HEK293T (cell line): ENCODE measurements around the gene AQP10.
"Not testable (repeated sequence)": the region's sequence is repeated elsewhere in the genome, so short reads cannot be mapped to it uniquely, and the experiment has no call there.

Source experiments
- ARNT ChIP-seq: fragments of 450-650 bp; IDR thresholded peaks from 2 replicates; pipeline ENCODE4 v1.6.1; 2017; ENCODE audit warnings: mild to moderate bottlenecking
- BHLHE40 ChIP-seq: fragments of 450-650 bp; IDR thresholded peaks from 2 replicates; pipeline ENCODE4 v1.6.1; 2016; ENCODE audit warnings: mild to moderate bottlenecking, moderate library complexity, borderline replicate concordance
- ELF4 ChIP-seq: fragments of 450-650 bp; IDR thresholded peaks from 2 replicates; pipeline ENCODE4 v1.6.1; 2017; ENCODE audit warnings: antibody characterized with exemption
- FOXA1 ChIP-seq: fragments of 450-650 bp; IDR thresholded peaks from 2 replicates; pipeline ENCODE4 v1.6.1; 2016; ENCODE audit warnings: mild to moderate bottlenecking
- FOXK2 ChIP-seq: fragments of 450-650 bp; IDR thresholded peaks from 2 replicates; pipeline ENCODE4 v1.6.1; 2016; ENCODE audit warnings: mild to moderate bottlenecking
- FOXM1 ChIP-seq: fragments of 450-650 bp; IDR thresholded peaks from 2 replicates; pipeline ENCODE4 v1.6.1; 2017; ENCODE audit warnings: mild to moderate bottlenecking, borderline replicate concordance
- L3MBTL2 ChIP-seq: fragments of 450-650 bp; conservative IDR thresholded peaks from 2 replicates; pipeline ENCODE4 v1.6.1; 2016; ENCODE audit warnings: mild to moderate bottlenecking
- NFRKB ChIP-seq: fragments of 450-650 bp; IDR thresholded peaks from 2 replicates; pipeline ENCODE4 v1.6.1; 2016; ENCODE audit warnings: mild to moderate bottlenecking, moderate library complexity
- SP1 ChIP-seq: fragments of 450-650 bp; IDR thresholded peaks from 2 replicates; pipeline ENCODE4 v1.6.1; 2017
- SUZ12 ChIP-seq: fragments of 450-650 bp; IDR thresholded peaks from 2 replicates; pipeline ENCODE4 v1.6.1; 2016; ENCODE audit warnings: mild to moderate bottlenecking
- TARDBP ChIP-seq: fragments of 450-650 bp; IDR thresholded peaks from 2 replicates; pipeline ENCODE4 v1.6.1; 2016
- ZNF384 ChIP-seq: fragments of 450-650 bp; IDR thresholded peaks from 2 replicates; pipeline ENCODE4 v1.6.1; 2016

DNA sequence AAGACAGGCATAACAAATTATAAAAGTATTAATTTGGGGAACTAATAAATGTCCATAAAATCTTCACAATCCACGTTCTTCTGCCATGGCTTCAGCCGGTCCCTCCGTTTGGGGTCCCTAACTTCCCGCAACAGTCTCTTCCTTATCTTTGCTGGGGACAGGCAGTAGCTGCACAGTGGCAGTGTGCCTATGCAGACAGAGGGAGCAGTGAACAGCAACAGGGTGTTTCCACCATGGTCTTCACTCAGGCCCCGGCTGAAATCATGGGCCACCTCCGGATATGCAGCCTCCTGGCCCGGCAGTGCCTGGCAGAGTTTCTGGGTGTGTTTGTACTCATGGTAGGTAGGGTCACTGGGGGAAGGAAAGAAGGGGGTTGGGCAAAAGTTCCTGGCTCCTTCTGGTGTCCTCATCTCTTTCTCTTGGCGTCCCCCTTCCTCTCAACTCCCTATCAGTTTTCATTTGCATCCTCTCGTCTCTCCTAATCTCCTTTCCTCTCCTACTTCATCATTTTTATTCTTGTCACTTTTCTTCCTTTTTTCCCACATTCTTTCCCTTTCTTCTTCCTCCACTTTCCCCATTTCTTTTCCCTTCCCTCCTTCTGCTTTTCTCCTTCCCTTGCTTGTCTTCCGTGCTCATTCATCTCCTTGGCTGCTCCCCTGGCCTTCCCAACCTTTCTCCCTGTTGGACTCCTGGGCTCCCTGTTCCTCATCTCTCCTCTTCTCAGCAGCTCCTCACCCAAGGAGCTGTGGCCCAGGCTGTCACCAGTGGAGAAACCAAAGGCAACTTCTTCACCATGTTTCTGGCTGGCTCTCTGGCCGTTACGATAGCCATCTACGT, 8.4 kb upstream of the AQP10 start:
- TF ChIP-seq ZNF384, L3MBTL2, FOXM1, ARNT, SP1, FOXK2, BHLHE40, NFRKB, SUZ12, ELF4, FOXA1, TARDBP: not testable (repeated sequence)
